ENCODE results near the gene SCYGR5.
"Not testable (repeated sequence)": the region's sequence is repeated elsewhere in the genome, so short reads cannot be mapped to it uniquely, and the experiment has no call there.

DNA sequence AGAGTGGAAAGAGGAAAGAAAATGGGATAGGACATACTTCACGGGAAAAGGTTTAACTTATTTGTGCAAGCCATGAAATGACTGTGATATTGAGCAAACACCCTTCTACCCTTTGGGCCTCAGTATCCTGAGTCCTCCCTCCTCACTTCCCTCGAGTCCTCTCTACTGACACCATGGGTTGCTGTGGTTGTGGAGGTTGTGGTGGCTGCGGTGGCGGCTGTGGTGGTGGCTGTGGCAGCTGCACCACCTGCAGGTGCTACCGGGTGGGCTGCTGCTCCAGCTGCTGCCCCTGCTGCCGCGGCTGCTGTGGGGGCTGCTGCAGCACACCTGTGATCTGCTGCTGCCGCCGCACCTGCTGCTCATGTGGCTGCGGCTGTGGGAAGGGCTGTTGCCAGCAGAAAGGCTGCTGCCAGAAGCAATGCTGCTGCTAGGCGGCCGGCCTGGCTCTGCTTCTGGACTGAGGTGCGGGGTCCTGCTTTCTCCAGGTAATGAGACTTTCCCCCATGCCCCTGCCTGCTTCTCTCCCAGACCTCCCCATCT, at the start of gene SCYGR5:
- not testable (repeated sequence) for TF ChIP-seq CTCF (IDR thresholded peaks at IDR 0.05; ENCODE audit: insufficient read depth, low read depth, low read length); EZH2 (IDR thresholded peaks at IDR 0.05; ENCODE audit: insufficient read depth, low read length)
